NCI-H2081 (cell line): ENCODE results near the gene ECPAS.
"Not testable (repeated sequence)": the region's sequence is repeated elsewhere in the genome, so short reads cannot be mapped to it uniquely, and the experiment has no call there.

Source experiments
- DNase-seq, 2 experiments: peaks; one replicate each; lab custom pipeline; 2025; lab: John Stamatoyannopoulos, UW

Gene ECPAS

GRCh38 chr9:111334318-111334863 is 149.8 kb downstream of the ECPAS start:
- DNase-seq: not testable (repeated sequence)

GRCh38 chr9:111330124-111330523 is 154.1 kb downstream of the ECPAS start, which contains the start of gene OR2K2:
OR2K2 (minus strand) TSS chr9:111330224; CDS start chr9:111328433, 1,791 bp downstream.
- DNase-seq: no peak

GRCh38 chr9:111320631-111321030 is 163.6 kb downstream of the ECPAS start:
- DNase-seq: no peak

GRCh38 chr9:111316796-111317195 is 167.4 kb downstream of the ECPAS start:
- no peak for DNase-seq
